AG04450 (cell line): ENCODE data around the gene TGOLN2. TPM values are rescaled to one million over a fixed set of nuclear protein-coding genes. Genes with fewer than 3 reads are reported as not detected.
"Not testable (repeated sequence)": the region's sequence is repeated elsewhere in the genome, so short reads cannot be mapped to it uniquely, and the experiment has no call there.

Source experiments
- CTCF ChIA-PET: fragments of 300-600, 350-600 bp; formaldehyde crosslinking; extraction: SDS; loops from one replicate; lab custom pipeline; 2022; ENCODE audit warnings: antibody characterized with exemption, inconsistent platforms; lab: Charles Lee
- POLR2A ChIA-PET: fragments of 350-600 bp; formaldehyde crosslinking; extraction: SDS; loops from one replicate; lab custom pipeline; 2021; ENCODE audit warnings: antibody characterized with exemption, inconsistent platforms; lab: Yijun Ruan, JAX
- DNase-seq: peaks from one replicate; pipeline ENCODE4 v3.0.0-alpha.2; 2011; ENCODE audit warnings: low read depth, low spot score
- H3K27ac ChIP-seq: one replicate; pipeline ENCODE4 v1.5.1; 2012; ENCODE audit warnings: low read depth, low read length, control low read depth
- H3K27me3 ChIP-seq: one replicate; pipeline ENCODE4 v1.6.0; 2012; ENCODE audit warnings: low read length; ENCODE audit not compliant: control insufficient read depth, insufficient read depth
- H3K4me3 ChIP-seq: 2 replicates; pipeline ENCODE4 v1.5.1; 2011; ENCODE audit warnings: mild to moderate bottlenecking, low read depth, low read length, control low read depth
- H3K9me3 ChIP-seq: 2 replicates; pipeline ENCODE4 v1.5.1; 2012; ENCODE audit warnings: low read length; ENCODE audit not compliant: control insufficient read depth, insufficient read depth
- CTCF ChIP-seq: IDR thresholded peaks from 2 replicates; pipeline ENCODE4 v1.5.1; 2011; ENCODE audit warnings: low read depth, low read length, control low read depth, inconsistent platforms
- polyA plus RNA-seq: library from polyadenylated mRNA; depleted of rRNA; stranded (reverse); fragments of >200 nt; gene quantifications from 2 replicates; pipeline ENCODE4 v1.2.3, GENCODE V29; 2011

TGOLN2 gene
- polyA plus RNA-seq, 1 experiment: 155 TPM

GRCh38 chr2:85369500-85369899 is 41.7 kb upstream of the TGOLN2 start:
- Histone ChIP-seq H3K27ac (no peak overlapping the region), H3K27me3 (no peaks in the 10 kb centered on the region), H3K9me3 (no peaks in the 10 kb centered on the region), H3K4me3 (no peak overlapping the region)
- no peak for DNase-seq
- POLR2A ChIA-PET: interaction anchor here (0.9 to 1.3 kb wide), 3 partner anchors 15 to 169 kb away, joined by 3 to 4 read pairs (median 3); partner anchors contain the start of genes ELMOD3, MAT2A and RETSAT
- TF ChIP-seq CTCF: no peak
- CTCF ChIA-PET: interaction anchor here (1.1 kb wide), 1 partner anchor 183 kb away, joined by 6 read pairs; no protein-coding TSS in a partner anchor

GRCh38 chr2:85368921-85369320 is 41.1 kb upstream of the TGOLN2 start:
- H3K27me3 ChIP-seq: no peaks in the 10 kb centered on the region
- no peak for TF ChIP-seq CTCF
- no peak overlapping the region for H3K27ac ChIP-seq
- ChIA-PET POLR2A (interaction anchor here (0.9 kb wide), 1 partner anchor 14 kb away, joined by 3 read pairs; the partner anchor contains the start of genes ELMOD3 and RETSAT), CTCF (no interaction called here)
- no peaks in the 10 kb centered on the region for H3K9me3 ChIP-seq
- no peak overlapping the region for H3K4me3 ChIP-seq
- DNase-seq: no peak

DNA sequence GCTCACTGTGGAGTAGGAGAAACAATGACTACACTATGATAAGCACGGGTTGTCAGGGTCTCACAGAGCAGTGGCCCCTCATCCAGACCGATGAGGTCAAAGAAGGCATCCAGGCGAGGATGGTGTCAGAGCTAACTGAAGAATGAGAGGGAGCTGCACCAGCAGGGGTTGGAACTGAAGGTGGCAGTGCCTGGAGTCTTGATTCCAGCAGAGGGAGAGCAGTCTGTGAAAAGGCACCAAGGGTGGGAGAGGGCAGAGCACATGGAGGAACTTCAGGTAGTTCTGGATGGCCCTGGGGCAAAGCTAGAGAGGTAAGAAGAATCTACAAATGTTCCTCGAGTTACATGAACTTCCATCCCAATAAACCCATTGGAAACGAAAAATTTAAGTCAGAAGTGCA is 39.4 kb upstream of the TGOLN2 start:
- no peaks in the 10 kb centered on the region for H3K27me3 ChIP-seq
- POLR2A ChIA-PET: interaction anchor here (2.3 kb wide), 1 partner anchor 171 kb away, joined by 5 read pairs; the partner anchor contains the start of gene MAT2A
- no peaks in the 10 kb centered on the region for H3K9me3 ChIP-seq
- H3K4me3 ChIP-seq: no peak overlapping the region
- CTCF ChIA-PET: no interaction called here
- no peak for TF ChIP-seq CTCF
- H3K27ac ChIP-seq: no peak overlapping the region
- DNase-seq: no peak

DNA sequence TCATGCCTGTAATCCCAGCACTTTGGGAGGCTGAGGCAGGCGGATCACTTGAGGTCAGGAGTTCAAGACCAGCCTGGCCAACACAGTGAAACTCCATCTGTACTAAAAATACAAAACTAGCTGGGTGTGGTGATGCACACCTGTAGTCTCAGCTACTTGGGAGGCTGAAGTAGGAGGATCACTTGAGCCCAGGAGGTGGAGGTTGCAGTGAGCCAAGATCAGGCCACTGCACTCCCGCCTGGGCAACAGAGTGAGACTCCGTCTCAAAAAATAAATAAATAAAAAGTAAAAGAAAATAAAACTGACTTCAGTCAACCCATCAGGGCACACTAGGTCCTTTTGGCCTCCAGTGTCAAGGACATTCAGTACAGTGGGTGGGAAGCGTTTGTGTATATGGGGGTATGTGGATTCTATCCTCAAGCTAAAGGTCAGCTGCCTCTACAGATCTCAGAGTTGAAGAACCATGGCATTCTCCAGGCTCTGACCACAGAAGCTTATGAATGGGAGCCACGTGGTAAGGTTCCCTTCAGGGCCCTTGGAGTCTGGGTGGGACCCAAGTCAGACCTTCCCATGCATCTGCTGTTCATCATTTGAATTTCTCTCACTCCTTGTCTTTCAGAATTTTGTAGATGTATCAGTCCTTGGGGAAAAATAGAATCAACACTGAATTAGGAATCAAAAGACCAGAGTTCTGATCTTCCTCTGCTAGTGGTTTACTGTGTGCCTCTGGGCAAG is 35.0 kb upstream of the TGOLN2 start:
- CTCF ChIA-PET, H3K27ac ChIP-seq, POLR2A ChIA-PET, H3K4me3 ChIP-seq, H3K9me3 ChIP-seq, DNase-seq, H3K27me3 ChIP-seq: not testable (repeated sequence)

DNA sequence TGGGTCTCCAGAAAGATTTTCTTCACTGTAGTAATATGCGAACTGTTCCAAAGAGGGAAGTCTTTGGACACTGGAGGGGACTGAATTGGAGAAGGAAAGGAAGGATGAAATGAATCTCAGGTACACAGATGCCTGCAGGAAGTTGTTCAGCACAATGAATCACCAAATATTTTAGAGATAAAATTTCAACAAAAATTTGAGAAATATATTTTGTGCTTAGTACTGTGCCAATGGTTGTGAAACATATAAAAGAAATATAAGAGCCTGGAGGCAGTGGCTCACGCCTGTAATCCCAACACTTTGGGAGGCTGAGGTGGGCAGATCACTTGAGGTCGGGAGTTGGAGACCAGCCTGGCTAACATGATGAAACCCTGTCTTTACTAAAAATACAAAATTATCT is 29.9 kb upstream of the TGOLN2 start:
- DNase-seq: no peak
- ChIA-PET CTCF (no interaction called here), POLR2A (interaction anchor here (0.7 kb wide), 1 partner anchor 32 kb away, joined by 6 read pairs; no protein-coding TSS in a partner anchor)
- Histone ChIP-seq H3K4me3 (no peak overlapping the region), H3K9me3 (no peaks in the 10 kb centered on the region), H3K27me3 (no peaks in the 10 kb centered on the region), H3K27ac (no peak overlapping the region)
- TF ChIP-seq CTCF: no peak
